ENCODE measurements around the gene NOS1AP.

The NOS1AP gene

DNA sequence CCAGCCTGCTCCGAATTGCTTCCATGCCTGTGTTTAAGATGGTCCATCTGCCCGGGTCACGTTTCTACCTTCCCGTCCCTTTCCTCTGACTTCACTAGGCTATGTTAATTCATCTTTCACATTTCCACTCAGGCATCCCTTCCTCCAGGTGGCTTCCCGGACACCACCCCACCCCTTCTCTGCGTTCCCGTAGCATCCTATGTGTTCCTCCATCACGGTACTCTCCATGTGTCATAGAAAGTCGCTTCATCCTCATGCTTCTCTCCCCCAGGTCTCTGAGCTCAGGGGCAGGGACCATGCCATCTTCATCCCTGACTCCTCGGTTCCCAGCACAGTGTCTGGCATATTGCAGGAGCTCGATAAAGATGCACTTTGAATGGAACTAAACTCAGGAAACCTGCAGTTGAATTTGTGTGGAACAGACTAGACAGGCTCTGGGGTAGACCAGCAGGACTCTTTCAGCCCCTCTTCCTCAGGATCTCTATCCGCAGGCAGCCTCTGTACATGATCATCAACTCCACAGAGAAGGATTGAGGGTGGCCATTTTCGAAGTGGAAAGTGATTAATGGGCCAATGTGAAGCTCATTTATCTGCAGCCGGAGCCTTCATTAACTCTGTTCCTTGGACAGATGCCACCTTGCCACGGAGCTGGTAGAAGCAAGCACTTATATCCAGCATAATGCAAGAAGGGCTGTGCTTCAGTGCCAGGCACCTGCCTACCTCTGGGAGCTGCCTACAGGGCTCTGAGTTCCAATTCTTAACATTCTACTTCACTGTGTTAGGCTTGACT lies 321.1 kb downstream of the NOS1AP start:
- ATAC-seq = peak; percentile 24
- H3K4me3 Mint-ChIP-seq = no peak overlapping the region

DNA sequence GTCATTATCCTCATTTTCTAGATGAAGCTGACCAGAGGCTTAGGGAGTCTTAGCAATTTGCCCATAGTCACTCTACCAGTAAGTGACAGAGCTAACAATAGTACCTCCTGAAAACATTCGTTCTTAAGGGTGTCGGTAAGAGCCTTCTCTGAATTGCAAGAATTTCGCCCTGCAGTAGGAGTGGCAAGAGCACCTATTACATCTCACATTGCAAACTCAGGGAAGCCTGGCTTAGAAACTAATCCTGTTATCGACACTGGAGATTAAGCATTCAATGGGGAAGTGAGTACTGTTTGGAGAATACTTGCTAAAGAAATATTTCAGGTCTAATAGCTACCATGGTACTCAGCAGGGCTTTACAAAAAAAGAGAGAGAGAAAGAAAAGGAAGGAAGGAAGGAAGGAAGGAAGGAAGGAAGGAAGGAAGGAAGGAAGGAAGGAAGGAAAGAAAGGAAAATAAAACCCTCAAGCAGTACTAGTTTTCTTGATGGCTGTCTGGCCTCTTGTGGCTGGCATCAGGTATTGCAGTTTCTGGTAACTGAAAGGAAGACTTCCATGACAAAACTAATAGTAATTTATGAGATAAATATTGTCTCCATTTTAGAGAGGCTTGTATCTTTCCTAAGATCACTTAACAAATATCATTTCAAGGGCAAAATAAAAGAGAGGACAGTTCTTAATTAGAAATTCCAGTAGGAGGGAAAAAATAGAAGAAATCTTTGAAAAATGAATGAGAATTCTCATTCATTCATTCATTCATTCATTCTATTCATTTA lies 322.5 kb downstream of the NOS1AP start:
- ATAC-seq = no peak
- H3K27ac Mint-ChIP-seq = no peak overlapping the region
- H3K4me3 Mint-ChIP-seq = no peak overlapping the region
- H3K4me1 Mint-ChIP-seq = no peaks in the 10 kb centered on the region
- no peaks in the 10 kb centered on the region for H3K9me3 Mint-ChIP-seq
- DNase-seq (ENCODE audit: low spot score in 2 of 2) = no peak
- H3K36me3 Mint-ChIP-seq = no peaks in the 10 kb centered on the region

More for the DNA sequence above, 321.1 kb downstream of the NOS1AP start:
- H3K27ac Mint-ChIP-seq = no peak overlapping the region
- H3K36me3 Mint-ChIP-seq = no peaks in the 10 kb centered on the region
- no peaks in the 10 kb centered on the region for H3K9me3 Mint-ChIP-seq
- H3K4me1 Mint-ChIP-seq = no peaks in the 10 kb centered on the region
- peak in 1 of 2 donors; percentile 28 for DNase-seq (ENCODE audit: low spot score in 2 of 2)

DNA sequence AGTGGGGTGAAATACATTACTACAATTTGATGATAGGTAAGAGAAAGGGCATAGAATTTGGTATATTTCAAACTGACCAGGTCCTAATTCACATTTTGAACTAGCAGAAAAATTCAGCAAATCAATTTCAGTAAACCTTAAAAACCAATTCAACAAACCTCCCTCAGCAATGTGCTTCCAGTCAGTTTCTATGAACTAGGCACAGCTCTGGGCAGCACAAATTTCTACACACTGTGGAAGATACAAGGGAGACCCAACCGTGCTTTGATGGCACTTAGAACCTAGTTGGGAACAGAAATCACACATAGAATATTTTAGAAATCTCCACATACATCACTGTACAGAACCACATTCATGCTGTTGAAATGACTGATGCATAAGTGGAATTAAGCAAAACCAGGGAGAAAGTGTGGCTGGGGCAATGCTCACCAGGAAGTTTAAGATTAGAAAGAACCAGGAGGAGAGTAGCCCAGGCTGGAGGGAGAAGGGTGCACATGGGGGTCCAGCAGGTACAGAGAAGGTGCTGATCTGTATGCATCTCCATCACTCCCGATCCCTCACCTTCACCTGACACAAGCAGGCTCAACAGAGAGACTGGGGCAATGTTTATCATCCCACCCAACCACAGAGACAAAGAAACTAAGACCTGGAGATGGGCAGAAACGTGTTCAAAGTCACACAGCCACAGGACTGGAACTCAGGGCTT lies 326.9 kb downstream of the NOS1AP start:
- ATAC-seq (peak; percentile 32), DNase-seq (ENCODE audit: low spot score in 2 of 2) (peak in 1 of 2 donors; percentile 29)
- H3K4me3 Mint-ChIP-seq = no peak overlapping the region
- no peaks in the 10 kb centered on the region for H3K4me1 Mint-ChIP-seq
- no peaks in the 10 kb centered on the region for H3K9me3 Mint-ChIP-seq
- no peaks in the 10 kb centered on the region for H3K36me3 Mint-ChIP-seq
- H3K27ac Mint-ChIP-seq = no peak overlapping the region

DNA sequence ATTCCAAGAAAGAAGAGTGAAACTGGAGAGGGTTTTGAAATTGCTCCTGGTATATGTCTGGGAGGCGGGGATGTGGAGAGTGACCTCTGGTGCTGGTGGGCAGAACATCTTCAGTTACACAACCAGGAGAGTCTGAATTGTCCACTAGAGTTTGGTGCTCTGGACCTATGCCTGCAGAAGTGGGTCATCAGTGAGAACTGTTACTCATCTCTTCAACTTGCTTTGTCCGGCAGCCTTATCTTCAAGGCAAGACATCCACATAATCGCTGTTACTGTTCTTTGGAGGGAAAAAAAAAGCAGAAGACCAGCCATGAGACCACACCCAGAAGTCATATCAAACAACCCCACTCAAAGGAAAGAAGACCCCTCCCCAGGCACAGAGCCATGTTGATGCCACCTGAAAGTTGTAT lies 327.6 kb downstream of the NOS1AP start:
- H3K36me3 Mint-ChIP-seq = no peaks in the 10 kb centered on the region
- no peak for ATAC-seq
- no peaks in the 10 kb centered on the region for H3K9me3 Mint-ChIP-seq
- peak in 1 of 2 donors; percentile 15 for DNase-seq (ENCODE audit: low spot score in 2 of 2)
- no peaks in the 10 kb centered on the region for H3K4me1 Mint-ChIP-seq
- no peak overlapping the region for H3K27ac Mint-ChIP-seq
- H3K4me3 Mint-ChIP-seq = no peak overlapping the region

DNA sequence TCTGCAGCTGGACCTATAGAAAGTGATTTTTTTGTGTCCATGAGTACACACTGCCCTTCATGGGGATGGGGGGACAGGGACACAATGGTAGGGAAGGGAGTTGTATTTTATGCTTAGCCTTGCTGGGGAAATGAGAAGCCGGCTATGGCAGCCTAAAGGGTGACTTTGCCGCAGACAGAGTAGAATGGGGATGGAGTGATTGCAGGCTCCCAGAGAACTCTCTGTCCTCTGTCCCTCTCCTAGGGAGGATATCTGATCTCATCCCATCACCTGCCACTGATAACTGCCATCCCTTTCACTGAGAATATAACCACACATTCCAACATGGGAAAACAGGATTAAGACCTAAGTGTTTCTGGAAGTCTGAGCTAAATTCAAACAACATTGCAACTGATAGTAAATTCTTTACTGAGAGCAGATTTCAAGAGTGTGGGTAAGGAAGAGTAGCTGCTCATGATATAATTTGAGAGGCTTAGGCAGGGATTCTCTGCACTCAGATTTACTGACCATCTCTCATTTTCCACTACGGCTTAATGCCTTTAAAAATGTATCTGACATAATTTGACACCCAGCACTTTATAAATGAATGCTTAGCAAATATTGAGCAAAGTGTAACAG lies 328.6 kb downstream of the NOS1AP start:
- H3K27ac Mint-ChIP-seq = no peak overlapping the region
- no peaks in the 10 kb centered on the region for H3K36me3 Mint-ChIP-seq
- no peaks in the 10 kb centered on the region for H3K9me3 Mint-ChIP-seq
- no peak overlapping the region for H3K4me3 Mint-ChIP-seq
- H3K4me1 Mint-ChIP-seq = no peaks in the 10 kb centered on the region
- ATAC-seq = no peak
- DNase-seq (ENCODE audit: low spot score in 2 of 2) = peak in 1 of 2 donors; percentile 25

DNA sequence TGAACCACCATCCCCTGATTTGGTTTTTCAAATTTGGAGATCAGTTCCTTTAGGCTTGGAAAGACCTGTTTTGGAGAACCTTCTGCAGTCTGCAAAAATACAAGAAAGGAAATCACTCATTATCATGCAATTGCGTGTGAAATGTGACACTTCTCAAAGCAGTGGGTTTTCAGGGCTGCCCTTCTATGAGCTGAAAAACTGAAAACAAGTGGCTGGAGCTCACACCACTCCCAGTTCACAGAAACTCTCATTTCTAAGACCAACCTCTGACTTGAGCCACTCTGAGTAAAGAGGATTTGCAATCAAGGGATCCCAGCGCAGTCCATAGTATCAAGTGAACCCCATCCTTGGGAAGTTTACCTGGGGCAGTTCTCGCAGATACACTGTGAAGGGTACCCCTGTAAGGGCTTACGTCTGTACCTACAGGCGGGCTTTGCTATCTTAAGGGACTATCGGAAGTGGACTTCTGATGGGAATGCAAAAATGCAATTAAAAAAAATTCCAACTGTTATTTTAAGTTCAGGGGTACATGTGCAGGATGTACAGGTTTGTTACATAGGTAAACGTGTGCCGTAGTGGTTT lies 329.6 kb downstream of the NOS1AP start:
- Mint-ChIP-seq H3K9me3 (no peaks in the 10 kb centered on the region), H3K36me3 (no peaks in the 10 kb centered on the region), H3K4me3 (no peak overlapping the region), H3K4me1 (no peaks in the 10 kb centered on the region), H3K27ac (no peak overlapping the region)
- peak in 1 of 2 donors; percentile 22 for DNase-seq (ENCODE audit: low spot score in 2 of 2)
- no peak for ATAC-seq

DNA sequence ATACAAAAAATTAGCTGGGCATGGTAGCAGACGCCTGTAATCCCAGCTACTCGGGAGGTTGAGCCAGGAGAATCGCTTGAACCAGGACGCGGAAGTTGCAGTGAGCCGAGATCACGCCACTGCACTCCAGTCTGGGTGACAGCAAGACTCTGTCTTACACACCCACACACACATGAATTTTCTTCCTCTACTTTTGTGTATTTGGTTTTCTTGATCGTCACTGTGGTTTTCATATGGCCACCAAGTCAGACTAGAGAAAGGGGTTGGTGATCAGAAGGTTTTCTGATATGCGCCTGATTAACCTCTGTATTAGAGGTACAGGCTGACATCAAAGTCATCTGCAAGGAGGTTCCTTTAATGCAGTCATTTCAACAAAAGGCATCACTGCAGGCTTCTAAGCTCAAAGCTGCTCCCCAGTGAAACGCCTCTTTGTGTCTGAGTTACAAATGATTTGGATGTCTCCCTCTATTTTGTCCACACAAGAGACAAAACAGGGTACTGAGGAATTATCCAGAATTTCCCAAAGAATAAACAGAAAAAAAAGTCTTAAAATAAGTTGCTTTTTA lies 331.4 kb downstream of the NOS1AP start:
- ATAC-seq = no peak
- H3K36me3 Mint-ChIP-seq = no peaks in the 10 kb centered on the region
- H3K27ac Mint-ChIP-seq = no peak overlapping the region
- H3K4me3 Mint-ChIP-seq = no peak overlapping the region
- no peak for DNase-seq (ENCODE audit: low spot score in 2 of 2)
- no peaks in the 10 kb centered on the region for H3K9me3 Mint-ChIP-seq
- no peaks in the 10 kb centered on the region for H3K4me1 Mint-ChIP-seq

DNA sequence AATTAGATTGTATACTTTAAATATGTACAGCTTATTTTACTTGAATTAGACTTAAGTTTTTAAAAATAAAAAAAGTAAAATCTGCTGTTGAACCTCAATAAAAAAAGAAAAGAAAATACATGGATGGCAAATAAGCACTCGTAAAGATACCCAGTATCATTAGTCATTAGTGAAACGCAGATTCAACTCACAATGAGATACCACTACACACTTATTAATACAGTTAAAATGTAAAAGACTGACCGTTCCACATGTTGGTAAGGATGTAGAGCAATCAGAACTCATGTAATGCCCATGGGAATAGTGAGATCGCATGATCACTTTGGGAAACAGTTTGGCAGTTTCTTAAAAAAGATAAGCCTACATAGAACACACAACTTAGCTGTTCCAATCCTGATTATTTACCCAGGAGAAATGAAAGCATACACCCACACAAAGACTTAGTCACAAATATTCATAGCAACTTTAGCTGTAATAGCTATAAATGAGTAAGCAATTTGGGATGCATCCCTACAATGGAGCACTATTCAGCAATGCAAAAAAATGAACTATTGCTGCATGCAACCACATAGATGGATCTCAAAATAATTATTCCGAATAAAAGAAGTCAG lies 335.2 kb downstream of the NOS1AP start:
- DNase-seq (ENCODE audit: low spot score in 2 of 2) = no peak
- no peak for ATAC-seq
- Mint-ChIP-seq H3K27ac (no peak overlapping the region), H3K36me3 (no peaks in the 10 kb centered on the region), H3K4me1 (no peaks in the 10 kb centered on the region), H3K9me3 (no peaks in the 10 kb centered on the region), H3K4me3 (no peak overlapping the region)

DNA sequence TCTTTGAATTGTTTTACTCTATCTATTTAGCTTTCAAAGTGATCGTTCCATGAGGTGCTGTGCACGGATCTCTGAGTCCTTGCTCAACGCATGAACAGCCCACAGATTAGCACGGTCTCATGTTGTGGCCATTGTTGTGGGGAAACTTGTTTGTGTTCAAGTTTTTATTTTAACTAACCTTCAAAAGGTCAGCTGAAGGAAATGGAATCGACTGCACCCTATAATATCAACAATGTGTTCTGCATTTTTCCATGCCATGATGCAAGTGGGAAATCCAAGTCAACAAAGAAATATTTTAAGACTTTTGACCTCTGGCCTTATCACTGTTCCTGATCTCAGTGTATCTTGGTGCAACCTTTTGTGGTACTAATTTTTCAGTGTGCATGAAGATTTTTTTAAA lies 336.3 kb downstream of the NOS1AP start:
- H3K4me1 Mint-ChIP-seq = no peaks in the 10 kb centered on the region
- H3K27ac Mint-ChIP-seq = no peak overlapping the region
- no peaks in the 10 kb centered on the region for H3K9me3 Mint-ChIP-seq
- no peak for DNase-seq (ENCODE audit: low spot score in 2 of 2)
- H3K4me3 Mint-ChIP-seq = no peak overlapping the region
- ATAC-seq = no peak
- H3K36me3 Mint-ChIP-seq = no peaks in the 10 kb centered on the region

DNA sequence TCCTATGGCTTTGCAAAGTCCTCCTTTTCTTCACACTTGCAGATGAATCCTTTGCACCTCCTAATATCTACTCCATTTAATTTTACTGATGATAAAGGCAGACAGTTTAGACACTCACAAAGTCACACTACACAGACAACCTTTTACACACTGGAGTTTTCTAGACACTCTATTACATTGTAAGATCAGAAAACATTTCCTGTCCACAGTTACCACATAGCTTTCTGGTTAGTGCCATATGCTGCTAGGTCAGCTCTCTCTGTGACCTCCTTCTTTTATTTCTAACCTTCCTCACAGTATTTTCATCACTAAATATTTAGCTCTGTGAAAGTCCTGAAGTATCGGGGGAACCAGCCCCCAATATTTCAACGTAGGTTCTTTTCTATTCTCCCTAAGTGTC lies 337.3 kb downstream of the NOS1AP start:
- DNase-seq (ENCODE audit: low spot score in 2 of 2) (no peak), ATAC-seq (no peak)
- Mint-ChIP-seq H3K9me3 (no peaks in the 10 kb centered on the region), H3K4me1 (no peaks in the 10 kb centered on the region), H3K4me3 (no peak overlapping the region), H3K36me3 (no peaks in the 10 kb centered on the region), H3K27ac (no peak overlapping the region)

DNA sequence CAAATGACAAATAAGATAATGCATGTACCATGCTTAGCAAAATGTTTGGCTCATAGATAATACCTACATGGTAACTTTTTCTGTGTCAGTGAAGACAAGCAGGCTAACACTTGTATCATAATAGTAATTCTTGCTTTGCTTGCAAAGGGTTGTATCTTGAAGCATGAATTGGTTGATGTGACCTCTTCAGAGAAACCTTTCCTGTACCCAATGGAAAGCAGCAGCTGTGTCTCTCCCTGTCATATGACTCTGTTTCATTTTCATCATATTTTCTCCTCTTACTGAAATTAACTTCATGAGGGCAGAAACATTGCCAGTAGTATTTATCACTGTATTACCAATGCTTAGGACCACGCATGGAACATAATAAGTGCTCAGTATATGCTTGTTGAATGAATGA lies 338.0 kb downstream of the NOS1AP start:
- no peaks in the 10 kb centered on the region for H3K4me1 Mint-ChIP-seq
- DNase-seq (ENCODE audit: low spot score in 2 of 2) (no peak), ATAC-seq (no peak)
- no peaks in the 10 kb centered on the region for H3K36me3 Mint-ChIP-seq
- no peak overlapping the region for H3K27ac Mint-ChIP-seq
- no peaks in the 10 kb centered on the region for H3K9me3 Mint-ChIP-seq
- H3K4me3 Mint-ChIP-seq = no peak overlapping the region

DNA sequence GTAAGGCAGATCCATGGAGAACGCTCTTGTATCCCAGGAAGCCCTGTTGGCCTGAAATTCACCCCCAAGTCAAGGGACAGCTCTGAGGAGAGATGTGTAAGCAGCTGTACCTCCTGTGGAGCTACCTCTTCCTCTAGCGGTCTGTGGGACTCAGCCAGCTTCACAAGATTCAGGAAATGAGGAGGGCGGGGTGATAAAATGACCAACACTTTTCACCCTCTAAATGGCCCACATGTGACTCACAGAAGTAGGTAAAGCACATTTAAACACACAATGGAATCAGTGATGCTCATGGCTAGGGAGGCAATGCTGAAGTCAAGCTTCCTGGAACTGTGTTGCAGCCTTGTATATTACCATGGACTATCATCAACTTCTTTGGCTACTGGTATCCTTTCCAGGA lies 342.5 kb downstream of the NOS1AP start, which contains the start of gene SH2D1B:
TSS of gene SH2D1B (minus strand) at position 135 of the 400 bp plus-strand sequence. CDS start at position 15, 120 bp downstream.
- ATAC-seq (peak; percentile 32), DNase-seq (ENCODE audit: low spot score in 2 of 2) (no peak)
- no peak within 1 kb of the TSS for H3K27ac Mint-ChIP-seq
- no peaks in the 10 kb centered on the region for H3K4me1 Mint-ChIP-seq
- no peaks in the 10 kb centered on the region for H3K9me3 Mint-ChIP-seq
- H3K4me3 Mint-ChIP-seq = peak within 1 kb of the TSS; percentile 14
- H3K36me3 Mint-ChIP-seq = no peaks in the 10 kb centered on the region

DNA sequence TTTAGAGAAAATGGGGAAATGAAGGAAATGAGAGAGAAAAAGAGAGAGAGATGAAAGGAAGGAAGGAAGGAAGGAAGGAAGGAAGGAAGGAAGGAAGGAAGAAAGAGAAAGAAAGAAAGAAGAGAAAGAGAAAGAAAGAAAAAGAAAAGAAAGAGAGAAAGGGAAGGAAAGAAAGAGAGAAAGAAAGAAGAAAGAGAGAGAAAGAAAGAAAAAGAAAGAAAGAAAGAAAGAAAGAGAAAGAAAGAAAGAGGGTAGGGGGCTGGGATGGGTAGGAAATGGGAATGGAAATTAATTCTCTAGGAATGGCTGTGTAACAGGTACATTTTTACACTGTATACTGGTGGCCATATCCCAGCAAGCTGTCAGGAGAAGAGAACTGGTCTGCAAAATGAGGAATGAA lies 346.7 kb downstream of the NOS1AP start:
- H3K27ac Mint-ChIP-seq = no peak overlapping the region
- no peak for ATAC-seq
- H3K9me3 Mint-ChIP-seq = no peaks in the 10 kb centered on the region
- no peak overlapping the region for H3K4me3 Mint-ChIP-seq
- no peaks in the 10 kb centered on the region for H3K4me1 Mint-ChIP-seq
- no peaks in the 10 kb centered on the region for H3K36me3 Mint-ChIP-seq
- no peak for DNase-seq (ENCODE audit: low spot score in 2 of 2)

DNA sequence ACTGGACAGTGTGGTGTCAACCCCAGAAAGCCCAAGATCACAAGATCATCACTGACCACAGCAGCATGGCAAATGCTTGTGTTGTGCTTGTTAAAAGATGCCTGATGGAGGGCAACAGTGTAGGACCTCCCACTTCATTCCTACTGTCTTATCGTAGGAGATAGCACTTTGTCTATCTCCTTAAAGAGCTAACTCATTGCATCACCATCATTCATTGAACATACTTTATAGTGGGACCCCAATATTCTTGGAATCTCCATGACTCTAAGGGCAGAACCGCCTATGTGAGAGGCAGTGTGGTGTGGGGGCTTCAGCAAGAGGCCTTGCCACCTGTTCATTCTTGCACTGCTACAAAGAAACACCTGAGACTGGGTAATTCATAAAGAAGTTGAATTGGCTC lies 347.4 kb downstream of the NOS1AP start:
- no peaks in the 10 kb centered on the region for H3K4me1 Mint-ChIP-seq
- H3K4me3 Mint-ChIP-seq = no peak overlapping the region
- DNase-seq (ENCODE audit: low spot score in 2 of 2) = no peak
- H3K27ac Mint-ChIP-seq = no peak overlapping the region
- no peaks in the 10 kb centered on the region for H3K9me3 Mint-ChIP-seq
- no peaks in the 10 kb centered on the region for H3K36me3 Mint-ChIP-seq
- no peak for ATAC-seq

Measured in stimulated activated effector memory CD8-positive, alpha-beta T cell treated with anti-CD3 and anti-CD28 coated beads, Interleukin-12 subunit alpha, Interleukin-12 subunit beta, amount 100 ng/mL, for 72 hours (primary cell).